Measurements from ENCODE around the gene WDR31.

WDR31 gene

DNA sequence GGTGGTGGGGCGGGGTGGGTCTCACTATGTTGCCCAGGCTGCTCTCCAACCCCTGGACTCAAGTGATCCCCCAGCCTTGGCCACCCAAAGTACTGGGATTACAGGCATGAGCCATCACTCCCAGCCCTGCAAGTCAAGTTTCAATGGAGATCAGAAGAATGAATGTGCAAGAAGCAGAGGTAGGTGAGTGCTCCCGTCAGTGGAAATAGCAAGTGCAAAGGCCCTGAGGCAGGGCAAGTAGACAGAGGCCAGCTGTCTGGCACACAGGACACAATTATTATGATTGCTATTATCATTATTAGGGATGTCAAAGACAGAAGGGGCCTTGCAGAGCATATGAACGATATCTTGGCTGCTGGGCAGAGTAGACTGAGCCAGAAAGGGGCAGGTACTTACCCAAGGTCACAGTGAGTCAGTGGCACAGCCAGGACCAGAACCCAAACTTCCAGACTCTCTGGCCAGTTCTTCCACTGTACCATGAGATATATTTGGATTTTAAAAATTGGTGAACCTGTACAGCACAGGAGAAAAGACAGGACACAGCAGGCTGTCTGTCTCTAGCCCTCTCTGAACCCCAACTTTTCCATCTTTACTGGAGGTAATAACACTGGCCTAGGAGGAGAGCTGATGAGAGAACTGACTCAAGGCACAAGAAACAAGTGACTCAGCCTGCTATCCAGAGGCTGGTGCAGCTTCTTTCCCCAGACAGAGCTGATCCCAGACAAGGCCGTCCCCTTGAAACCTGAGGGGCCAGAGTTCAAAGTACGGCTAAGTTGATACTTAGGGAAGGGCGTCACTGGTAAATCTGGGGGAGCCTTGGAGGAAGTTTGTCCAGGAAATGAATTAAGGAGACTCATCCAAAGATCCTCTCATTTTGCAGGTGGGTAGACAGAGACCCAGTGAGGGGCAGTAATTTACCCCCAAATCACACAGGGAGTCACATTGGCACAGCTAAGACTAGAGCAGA lies 35.3 kb upstream of the WDR31 start:
- TF ChIP-seq RAD21 (IDR thresholded peaks at IDR 0.05; ENCODE audit: low read depth) (no peak), ZBTB7A (IDR thresholded peaks at IDR 0.05; ENCODE audit: low read depth) (no peak), NFIC (IDR thresholded peaks at IDR 0.05) (no peak), EGR1 (IDR thresholded peaks at IDR 0.05) (no peak), FOXM1 (IDR thresholded peaks at IDR 0.05; ENCODE audit: borderline replicate concordance, low read depth) (no peak), TCF12 (IDR thresholded peaks at IDR 0.05; ENCODE audit: low read depth) (no peak), EP300 (IDR thresholded peaks at IDR 0.05; ENCODE audit: borderline replicate concordance) (no peak), TAF1 (IDR thresholded peaks at IDR 0.05; ENCODE audit: low read depth) (no peak), CEBPB (IDR thresholded peaks at IDR 0.05) (no peak), YY1 (IDR thresholded peaks at IDR 0.05; ENCODE audit: low read depth) (no peak), CREB1 (IDR thresholded peaks at IDR 0.05; ENCODE audit: low read depth) (no peak), TEAD4 (IDR thresholded peaks at IDR 0.05) (no peak), USF1 (IDR thresholded peaks at IDR 0.05) (no peak)
- TF ChIP-seq, protein P1, sequence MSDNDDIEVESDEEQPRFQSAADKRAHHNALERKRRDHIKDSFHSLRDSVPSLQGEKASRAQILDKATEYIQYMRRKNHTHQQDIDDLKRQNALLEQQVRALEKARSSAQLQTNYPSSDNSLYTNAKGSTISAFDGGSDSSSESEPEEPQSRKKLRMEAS (IDR thresholded peaks at IDR 0.05): no peak
- TF ChIP-seq, protein P2, sequence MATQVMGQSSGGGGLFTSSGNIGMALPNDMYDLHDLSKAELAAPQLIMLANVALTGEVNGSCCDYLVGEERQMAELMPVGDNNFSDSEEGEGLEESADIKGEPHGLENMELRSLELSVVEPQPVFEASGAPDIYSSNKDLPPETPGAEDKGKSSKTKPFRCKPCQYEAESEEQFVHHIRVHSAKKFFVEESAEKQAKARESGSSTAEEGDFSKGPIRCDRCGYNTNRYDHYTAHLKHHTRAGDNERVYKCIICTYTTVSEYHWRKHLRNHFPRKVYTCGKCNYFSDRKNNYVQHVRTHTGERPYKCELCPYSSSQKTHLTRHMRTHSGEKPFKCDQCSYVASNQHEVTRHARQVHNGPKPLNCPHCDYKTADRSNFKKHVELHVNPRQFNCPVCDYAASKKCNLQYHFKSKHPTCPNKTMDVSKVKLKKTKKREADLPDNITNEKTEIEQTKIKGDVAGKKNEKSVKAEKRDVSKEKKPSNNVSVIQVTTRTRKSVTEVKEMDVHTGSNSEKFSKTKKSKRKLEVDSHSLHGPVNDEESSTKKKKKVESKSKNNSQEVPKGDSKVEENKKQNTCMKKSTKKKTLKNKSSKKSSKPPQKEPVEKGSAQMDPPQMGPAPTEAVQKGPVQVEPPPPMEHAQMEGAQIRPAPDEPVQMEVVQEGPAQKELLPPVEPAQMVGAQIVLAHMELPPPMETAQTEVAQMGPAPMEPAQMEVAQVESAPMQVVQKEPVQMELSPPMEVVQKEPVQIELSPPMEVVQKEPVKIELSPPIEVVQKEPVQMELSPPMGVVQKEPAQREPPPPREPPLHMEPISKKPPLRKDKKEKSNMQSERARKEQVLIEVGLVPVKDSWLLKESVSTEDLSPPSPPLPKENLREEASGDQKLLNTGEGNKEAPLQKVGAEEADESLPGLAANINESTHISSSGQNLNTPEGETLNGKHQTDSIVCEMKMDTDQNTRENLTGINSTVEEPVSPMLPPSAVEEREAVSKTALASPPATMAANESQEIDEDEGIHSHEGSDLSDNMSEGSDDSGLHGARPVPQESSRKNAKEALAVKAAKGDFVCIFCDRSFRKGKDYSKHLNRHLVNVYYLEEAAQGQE (IDR thresholded peaks at IDR 0.05; ENCODE audit: low read depth): no peak

GRCh38 chr9:113373676-113374392 lies 33.8 kb upstream of the WDR31 start:
- TF ChIP-seq ZBTB7A (IDR thresholded peaks at IDR 0.05; ENCODE audit: low read depth): no peak
- TF ChIP-seq CREB1 (IDR thresholded peaks at IDR 0.05; ENCODE audit: low read depth): no peak
- TF ChIP-seq TCF12 (IDR thresholded peaks at IDR 0.05; ENCODE audit: low read depth): no peak
- TF ChIP-seq EP300 (IDR thresholded peaks at IDR 0.05; ENCODE audit: borderline replicate concordance): no peak
- no peak for TF ChIP-seq EGR1 (IDR thresholded peaks at IDR 0.05)
- no peak for TF ChIP-seq NFIC (IDR thresholded peaks at IDR 0.05)
- TF ChIP-seq FOXM1 (IDR thresholded peaks at IDR 0.05; ENCODE audit: borderline replicate concordance, low read depth): no peak

DNA sequence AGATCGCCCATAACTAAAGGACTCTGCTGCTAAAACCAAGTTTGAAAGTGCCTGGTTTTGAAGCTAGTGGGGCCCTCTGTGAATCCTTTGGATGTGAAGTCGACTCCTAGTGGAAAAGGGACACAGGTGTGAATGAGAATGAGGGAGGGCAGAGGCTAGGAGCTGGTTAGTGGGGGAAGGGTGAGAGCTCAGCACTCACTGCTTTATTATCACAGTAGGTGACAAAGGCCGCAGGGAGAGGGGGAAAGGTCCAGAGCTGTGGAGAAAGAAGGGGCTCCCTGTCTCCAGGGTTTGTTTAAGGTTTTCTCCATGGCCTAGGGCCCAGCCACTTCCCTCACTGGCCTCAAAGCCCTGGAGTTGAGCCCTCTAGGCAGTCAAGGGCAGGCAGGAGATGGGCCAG lies 33.2 kb upstream of the WDR31 start:
- no peak for TF ChIP-seq YY1 (IDR thresholded peaks at IDR 0.05; ENCODE audit: low read depth)

GRCh38 chr9:113372059-113372458 lies 32.0 kb upstream of the WDR31 start:
- TF ChIP-seq CEBPB (IDR thresholded peaks at IDR 0.05) (no peak), YY1 (IDR thresholded peaks at IDR 0.05; ENCODE audit: low read depth) (no peak), CREB1 (IDR thresholded peaks at IDR 0.05; ENCODE audit: low read depth) (no peak), USF1 (IDR thresholded peaks at IDR 0.05) (no peak), NFIC (IDR thresholded peaks at IDR 0.05) (no peak), ZBTB7A (IDR thresholded peaks at IDR 0.05; ENCODE audit: low read depth) (no peak)

GRCh38 chr9:113370806-113371325 lies 30.8 kb upstream of the WDR31 start:
- TF ChIP-seq RAD21 (IDR thresholded peaks at IDR 0.05; ENCODE audit: low read depth): no peak
- no peak for TF ChIP-seq CREB1 (IDR thresholded peaks at IDR 0.05; ENCODE audit: low read depth)
- no peak for TF ChIP-seq TEAD4 (IDR thresholded peaks at IDR 0.05)
- no peak for TF ChIP-seq TCF12 (IDR thresholded peaks at IDR 0.05; ENCODE audit: low read depth)
- TF ChIP-seq EGR1 (IDR thresholded peaks at IDR 0.05): no peak
- TF ChIP-seq EP300 (IDR thresholded peaks at IDR 0.05; ENCODE audit: borderline replicate concordance): no peak
- no peak for TF ChIP-seq YY1 (IDR thresholded peaks at IDR 0.05; ENCODE audit: low read depth)
- TF ChIP-seq, protein P2 (IDR thresholded peaks at IDR 0.05; ENCODE audit: low read depth): no peak
- no peak for TF ChIP-seq USF1 (IDR thresholded peaks at IDR 0.05)
